IPS-NIHi7 (cell line): ENCODE data around the gene MRPS35.

Source experiments
- DNase-seq: peaks from one replicate; pipeline ENCODE4 v3.0.0; 2012; ENCODE audit warnings: mixed read lengths; ENCODE audit errors: extremely low spot score

Gene MRPS35

GRCh38 chr12:27710592-27711316 is at the start of gene MRPS35:
Gene MRPS35, plus strand, starts transcription at chr12:27710832. Its CDS starts 12 bp downstream, at chr12:27710844.
- DNase-seq, result peak; percentile 84

GRCh38 chr12:27665704-27666103 is 44.9 kb upstream of the MRPS35 start:
- no peak for DNase-seq

GRCh38 chr12:27666510-27666909 is 44.1 kb upstream of the MRPS35 start:
- no peak for DNase-seq

- DNase-seq, result no peak
Measured at GRCh38 chr12:27667540-27667939, 43.1 kb upstream of the MRPS35 start.

GRCh38 chr12:27672051-27672450 is 38.6 kb upstream of the MRPS35 start:
- DNase-seq, result no peak

- no peak for DNase-seq
Measured at GRCh38 chr12:27672643-27673042, 38.0 kb upstream of the MRPS35 start.

GRCh38 chr12:27673101-27673718 is 37.4 kb upstream of the MRPS35 start:
- no peak for DNase-seq

GRCh38 chr12:27674989-27675388 is 35.6 kb upstream of the MRPS35 start:
- DNase-seq, result no peak

GRCh38 chr12:27680619-27681018 is 30.0 kb upstream of the MRPS35 start:
- DNase-seq, result no peak

GRCh38 chr12:27682534-27682933 is 28.1 kb upstream of the MRPS35 start:
- DNase-seq, result no peak

- DNase-seq, result no peak
Measured at GRCh38 chr12:27685274-27685673, 25.4 kb upstream of the MRPS35 start.

GRCh38 chr12:27686147-27686546 is 24.5 kb upstream of the MRPS35 start:
- DNase-seq, result no peak

GRCh38 chr12:27688671-27689070 is 22.0 kb upstream of the MRPS35 start:
- DNase-seq, result no peak

GRCh38 chr12:27689558-27690180 is 21.0 kb upstream of the MRPS35 start:
- no peak for DNase-seq

GRCh38 chr12:27693403-27693802 is 17.2 kb upstream of the MRPS35 start:
- no peak for DNase-seq

GRCh38 chr12:27695556-27696292 is 14.9 kb upstream of the MRPS35 start:
- DNase-seq, result no peak

GRCh38 chr12:27696293-27696652 is 14.4 kb upstream of the MRPS35 start, which contains the start of gene REP15:
Gene REP15, plus strand, starts transcription at chr12:27696447. Its CDS starts 116 bp downstream, at chr12:27696563.
- DNase-seq, result no peak

- no peak for DNase-seq
Measured at GRCh38 chr12:27696864-27697564, 13.6 kb upstream of the MRPS35 start.

- DNase-seq, result peak; percentile 74
Measured at GRCh38 chr12:27703720-27704452, 6.7 kb upstream of the MRPS35 start.

- DNase-seq, result peak; percentile 33
Measured at GRCh38 chr12:27705263-27705662, 5.4 kb upstream of the MRPS35 start.

- no peak for DNase-seq
Measured at GRCh38 chr12:27707216-27707615, 3.4 kb upstream of the MRPS35 start.
